BE2C (cell line): ENCODE results near the gene PHOSPHO2.

Source experiments
- DNase-seq: peaks from one replicate; pipeline ENCODE4 v3.0.0-alpha.2; 2020
- H3K27me3 ChIP-seq: fragments of 250-450 bp; sonication (Bioruptor Pico); 2 replicates; pipeline ENCODE4 v1.5.1; 2020; ENCODE audit warnings: mild to moderate bottlenecking
- H3K36me3 ChIP-seq: fragments of 250-450 bp; sonication (Bioruptor Pico); 2 replicates; pipeline ENCODE4 v1.5.1; 2020; ENCODE audit warnings: mild to moderate bottlenecking
- H3K4me1 ChIP-seq: fragments of 250-450 bp; sonication (Bioruptor Pico); 2 replicates; pipeline ENCODE4 v1.5.1; 2020
- H3K4me3 ChIP-seq: 2 replicates; pipeline ENCODE4 v1.5.1; 2011; ENCODE audit warnings: low read depth, low read length
- H3K9me3 ChIP-seq: fragments of 250-450 bp; sonication (Bioruptor Pico); 2 replicates; pipeline ENCODE4 v1.5.1; 2020
- TF ChIP-seq, protein P1 (sequence below): IDR thresholded peaks from 2 replicates; pipeline ENCODE4 v1.5.1; 2012; ENCODE audit warnings: mild to moderate bottlenecking, low read depth, low read length

Gene PHOSPHO2

GRCh38 chr2:169667583-169667982, 26.7 kb upstream of the PHOSPHO2 start:
- Histone ChIP-seq H3K4me1 (no peaks in the 10 kb centered on the region), H3K4me3 (no peak overlapping the region), H3K36me3 (no peaks in the 10 kb centered on the region), H3K27me3 (no peaks in the 10 kb centered on the region), H3K9me3 (no peaks in the 10 kb centered on the region)
- TF ChIP-seq, protein P1, sequence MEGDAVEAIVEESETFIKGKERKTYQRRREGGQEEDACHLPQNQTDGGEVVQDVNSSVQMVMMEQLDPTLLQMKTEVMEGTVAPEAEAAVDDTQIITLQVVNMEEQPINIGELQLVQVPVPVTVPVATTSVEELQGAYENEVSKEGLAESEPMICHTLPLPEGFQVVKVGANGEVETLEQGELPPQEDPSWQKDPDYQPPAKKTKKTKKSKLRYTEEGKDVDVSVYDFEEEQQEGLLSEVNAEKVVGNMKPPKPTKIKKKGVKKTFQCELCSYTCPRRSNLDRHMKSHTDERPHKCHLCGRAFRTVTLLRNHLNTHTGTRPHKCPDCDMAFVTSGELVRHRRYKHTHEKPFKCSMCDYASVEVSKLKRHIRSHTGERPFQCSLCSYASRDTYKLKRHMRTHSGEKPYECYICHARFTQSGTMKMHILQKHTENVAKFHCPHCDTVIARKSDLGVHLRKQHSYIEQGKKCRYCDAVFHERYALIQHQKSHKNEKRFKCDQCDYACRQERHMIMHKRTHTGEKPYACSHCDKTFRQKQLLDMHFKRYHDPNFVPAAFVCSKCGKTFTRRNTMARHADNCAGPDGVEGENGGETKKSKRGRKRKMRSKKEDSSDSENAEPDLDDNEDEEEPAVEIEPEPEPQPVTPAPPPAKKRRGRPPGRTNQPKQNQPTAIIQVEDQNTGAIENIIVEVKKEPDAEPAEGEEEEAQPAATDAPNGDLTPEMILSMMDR = no peak
- no peak for DNase-seq

DNA sequence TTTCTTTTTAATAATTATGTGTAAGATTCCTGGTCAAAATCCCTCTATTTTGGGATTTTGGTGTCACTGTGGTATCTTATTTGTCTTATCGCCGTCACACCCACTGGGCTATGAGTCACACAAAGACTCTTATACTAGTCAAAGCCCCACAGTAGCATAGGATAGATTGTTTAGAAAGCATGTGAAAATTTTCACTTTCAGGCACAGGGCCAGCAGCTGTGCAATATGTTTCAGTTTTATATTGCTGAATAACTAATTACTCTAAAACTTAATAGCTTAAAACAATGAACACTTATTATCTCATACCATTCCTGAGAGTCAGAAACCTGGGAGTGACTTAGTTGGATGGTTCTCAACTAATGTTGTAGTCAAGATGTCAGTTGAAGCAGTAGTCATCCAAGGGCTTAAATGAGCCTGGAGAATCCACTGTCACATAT, 24.0 kb upstream of the PHOSPHO2 start:
- H3K4me1 ChIP-seq = no peaks in the 10 kb centered on the region
- no peak for DNase-seq

DNA sequence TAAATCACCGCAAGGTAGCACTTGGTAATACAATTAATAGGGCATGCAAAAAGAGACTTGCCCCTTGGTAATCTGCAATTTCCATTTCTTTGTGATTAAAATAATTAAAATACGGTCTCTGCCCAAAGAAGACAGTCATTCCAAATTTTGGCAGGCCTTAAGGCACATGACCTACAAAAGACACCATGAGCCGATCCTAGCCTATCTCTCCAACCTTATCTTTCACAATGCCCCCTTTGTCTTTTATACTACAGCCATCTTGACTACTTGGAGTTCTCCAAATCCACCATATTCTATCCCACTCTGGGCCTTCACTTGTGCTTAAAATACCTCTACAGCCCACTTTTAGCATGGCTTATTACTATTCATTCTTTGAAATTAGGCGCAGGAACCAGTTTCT, 23.3 kb upstream of the PHOSPHO2 start:
- DNase-seq = no peak
- Histone ChIP-seq H3K9me3 (no peaks in the 10 kb centered on the region), H3K36me3 (no peaks in the 10 kb centered on the region), H3K27me3 (no peaks in the 10 kb centered on the region), H3K4me1 (no peaks in the 10 kb centered on the region), H3K4me3 (no peak overlapping the region)
- TF ChIP-seq, protein P1 = no peak

More for the DNA sequence above, 24.0 kb upstream of the PHOSPHO2 start:
- H3K36me3 ChIP-seq = no peaks in the 10 kb centered on the region
- no peaks in the 10 kb centered on the region for H3K9me3 ChIP-seq
- no peak overlapping the region for H3K4me3 ChIP-seq
- no peaks in the 10 kb centered on the region for H3K27me3 ChIP-seq
- TF ChIP-seq, protein P1 = no peak

DNA sequence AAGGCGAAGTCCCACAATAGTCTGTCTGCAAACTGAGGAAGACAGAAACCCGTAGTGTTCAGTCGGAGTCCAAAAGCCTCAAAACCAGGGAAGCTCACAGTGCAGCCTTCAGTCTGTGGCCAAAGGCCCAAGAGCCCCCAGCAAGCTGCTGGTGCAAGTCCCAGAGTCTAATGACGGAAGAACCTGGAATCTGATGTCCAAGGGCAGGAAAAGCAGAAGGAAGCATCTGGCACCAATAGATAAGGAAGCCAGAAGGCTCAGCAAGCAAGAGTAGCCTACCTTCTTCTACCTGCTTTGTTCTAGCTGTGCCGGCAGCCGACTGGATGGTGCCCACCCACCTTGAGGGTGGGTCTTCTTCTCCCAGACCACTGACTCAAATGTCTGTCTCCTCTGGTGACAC, 21.9 kb upstream of the PHOSPHO2 start:
- no peak for DNase-seq
- Histone ChIP-seq H3K4me3 (no peak overlapping the region), H3K27me3 (no peaks in the 10 kb centered on the region), H3K4me1 (no peaks in the 10 kb centered on the region), H3K9me3 (no peaks in the 10 kb centered on the region), H3K36me3 (no peaks in the 10 kb centered on the region)
- TF ChIP-seq, protein P1 = no peak

DNA sequence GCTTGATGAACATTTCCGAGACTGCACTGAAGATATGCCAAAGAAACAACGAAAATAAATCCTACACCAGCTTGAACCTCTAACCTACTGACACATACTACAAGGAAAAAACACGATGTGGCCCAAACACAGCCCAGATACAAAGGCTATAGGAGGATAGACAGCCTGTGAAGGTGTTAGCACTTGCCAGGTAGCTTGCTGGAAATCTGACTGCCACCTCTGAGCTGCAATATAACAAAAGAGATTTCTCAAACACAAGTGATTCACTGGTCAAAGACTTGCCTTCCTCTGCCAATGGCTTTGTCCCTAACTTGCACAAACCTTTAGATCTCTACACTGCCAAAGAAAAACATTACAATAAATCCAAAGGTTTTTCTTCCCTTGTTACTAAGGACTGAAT, 21.2 kb upstream of the PHOSPHO2 start:
- DNase-seq = no peak
- no peaks in the 10 kb centered on the region for H3K27me3 ChIP-seq
- H3K4me3 ChIP-seq = no peak overlapping the region
- H3K4me1 ChIP-seq = no peaks in the 10 kb centered on the region
- TF ChIP-seq, protein P1 = no peak
- no peaks in the 10 kb centered on the region for H3K36me3 ChIP-seq
- H3K9me3 ChIP-seq = no peaks in the 10 kb centered on the region

- no peaks in the 10 kb centered on the region for H3K27me3 ChIP-seq
- H3K9me3 ChIP-seq = no peaks in the 10 kb centered on the region
- TF ChIP-seq, protein P1 = no peak
- no peak overlapping the region for H3K4me3 ChIP-seq
- H3K4me1 ChIP-seq = no peaks in the 10 kb centered on the region
- no peak for DNase-seq
- no peaks in the 10 kb centered on the region for H3K36me3 ChIP-seq
Measured at GRCh38 chr2:169673921-169674320, 20.3 kb upstream of the PHOSPHO2 start.
